Cardiac fibroblast (primary cell): ENCODE results near the gene ATXN10.

Experiments used
- DNase-seq, 2 donors: peaks; one replicate each; pipeline versions ENCODE4 v3.0.0 to v3.0.0-alpha.2; 2010; ENCODE audit warnings: low read depth in 2 of 2
- H3K4me3 ChIP-seq, 2 donors: replicated peaks in 1 of 2; 1 replicate in 1 of 2; 2 replicates in 1 of 2; pipeline ENCODE4 v1.5.1; 2011; ENCODE audit warnings: low read depth in 2 of 2, low read length in 2 of 2, mild to moderate bottlenecking in 2 of 2, moderate library complexity in 1 of 2
- TF ChIP-seq, protein P1 (sequence below): IDR thresholded peaks from one replicate; pipeline ENCODE4 v1.5.1; 2011; ENCODE audit warnings: low read depth, mild to moderate bottlenecking, low read length, inconsistent platforms

The ATXN10 gene

GRCh38 chr22:45843986-45844385 lies 172.4 kb downstream of the ATXN10 start:
- TF ChIP-seq, protein P1, sequence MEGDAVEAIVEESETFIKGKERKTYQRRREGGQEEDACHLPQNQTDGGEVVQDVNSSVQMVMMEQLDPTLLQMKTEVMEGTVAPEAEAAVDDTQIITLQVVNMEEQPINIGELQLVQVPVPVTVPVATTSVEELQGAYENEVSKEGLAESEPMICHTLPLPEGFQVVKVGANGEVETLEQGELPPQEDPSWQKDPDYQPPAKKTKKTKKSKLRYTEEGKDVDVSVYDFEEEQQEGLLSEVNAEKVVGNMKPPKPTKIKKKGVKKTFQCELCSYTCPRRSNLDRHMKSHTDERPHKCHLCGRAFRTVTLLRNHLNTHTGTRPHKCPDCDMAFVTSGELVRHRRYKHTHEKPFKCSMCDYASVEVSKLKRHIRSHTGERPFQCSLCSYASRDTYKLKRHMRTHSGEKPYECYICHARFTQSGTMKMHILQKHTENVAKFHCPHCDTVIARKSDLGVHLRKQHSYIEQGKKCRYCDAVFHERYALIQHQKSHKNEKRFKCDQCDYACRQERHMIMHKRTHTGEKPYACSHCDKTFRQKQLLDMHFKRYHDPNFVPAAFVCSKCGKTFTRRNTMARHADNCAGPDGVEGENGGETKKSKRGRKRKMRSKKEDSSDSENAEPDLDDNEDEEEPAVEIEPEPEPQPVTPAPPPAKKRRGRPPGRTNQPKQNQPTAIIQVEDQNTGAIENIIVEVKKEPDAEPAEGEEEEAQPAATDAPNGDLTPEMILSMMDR: no peak
- no peak for DNase-seq
- H3K4me3 ChIP-seq: no peak overlapping the region

- TF ChIP-seq, protein P1: no peak
- H3K4me3 ChIP-seq: no peak overlapping the region
- DNase-seq: no peak
These were observed 173.4 kb downstream of the ATXN10 start for GRCh38 chr22:45845076-45845487.

- no peak overlapping the region for H3K4me3 ChIP-seq
- TF ChIP-seq, protein P1: no peak
- no peak for DNase-seq
These were observed 175.3 kb downstream of the ATXN10 start for GRCh38 chr22:45846952-45847351.

DNA sequence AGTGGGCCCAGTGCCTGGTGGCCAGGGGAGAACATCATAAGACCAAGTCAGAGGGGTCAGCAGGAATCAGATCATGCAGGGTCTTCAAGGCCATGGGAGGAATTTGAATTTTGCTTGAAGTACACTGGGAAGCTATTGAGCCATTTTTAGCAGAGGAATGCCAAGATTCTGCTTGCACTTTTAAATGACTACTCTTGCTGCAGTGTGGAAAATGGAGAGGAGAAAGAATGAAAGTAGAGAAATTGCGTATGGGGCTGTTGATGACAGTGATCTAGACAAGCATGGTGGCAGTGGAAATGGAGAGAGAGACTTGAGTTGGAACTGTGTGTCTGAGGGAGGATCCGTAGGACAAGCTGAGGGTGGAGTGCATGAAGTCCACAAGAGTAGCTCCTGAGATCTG lies 177.3 kb downstream of the ATXN10 start:
- DNase-seq: no peak
- TF ChIP-seq, protein P1: no peak
- no peak overlapping the region for H3K4me3 ChIP-seq

GRCh38 chr22:45852826-45853225 lies 181.2 kb downstream of the ATXN10 start:
- H3K4me3 ChIP-seq: no peak overlapping the region
- DNase-seq: no peak
- TF ChIP-seq, protein P1: no peak

DNA sequence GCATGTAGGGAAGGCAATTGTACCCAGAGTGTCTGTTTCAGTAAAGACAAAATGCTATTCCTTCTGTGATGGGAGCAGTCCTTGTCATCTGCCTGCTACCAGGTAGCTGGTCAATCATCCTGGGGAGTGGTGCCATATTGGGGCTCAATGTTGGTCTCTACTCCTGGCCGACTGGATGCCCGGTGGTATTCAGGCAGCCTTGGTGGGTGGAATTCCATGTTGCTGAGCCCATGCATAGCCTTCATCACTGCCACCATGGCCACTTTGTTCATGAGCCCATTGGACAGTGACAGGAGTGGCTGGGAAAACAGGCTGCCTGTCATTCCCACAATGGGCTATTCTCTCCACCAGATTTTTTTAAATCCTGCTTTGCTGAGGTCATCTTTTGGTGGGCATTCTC lies 184.3 kb downstream of the ATXN10 start:
- no peak for DNase-seq
- H3K4me3 ChIP-seq: no peak overlapping the region
- TF ChIP-seq, protein P1: no peak

DNA sequence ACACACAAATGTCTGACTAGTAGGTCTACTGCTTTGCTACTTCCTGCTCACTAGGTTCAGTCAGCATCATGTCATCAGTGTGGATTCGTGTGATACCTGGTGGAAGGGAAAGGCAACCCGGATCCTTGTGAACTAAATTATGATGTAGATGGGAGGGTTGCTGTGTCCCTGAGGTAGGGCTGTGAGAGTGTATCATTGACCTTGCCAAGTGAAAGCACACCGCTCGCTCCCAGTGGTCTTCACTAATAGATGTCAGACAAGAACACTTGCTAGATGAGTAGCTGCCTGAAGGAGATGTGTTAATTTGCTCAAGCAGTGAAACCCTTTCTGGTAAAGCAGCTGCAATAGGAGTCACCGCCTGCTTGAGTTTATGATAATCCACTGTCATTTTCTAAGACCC lies 185.9 kb downstream of the ATXN10 start:
- no peak for DNase-seq
- no peak overlapping the region for H3K4me3 ChIP-seq
- TF ChIP-seq, protein P1: no peak
